Measurements from ENCODE around the gene NUP210.

GRCh38 chr3:13308380-13308801, 111.7 kb downstream of the NUP210 start:
- TF ChIP-seq, protein P1, sequence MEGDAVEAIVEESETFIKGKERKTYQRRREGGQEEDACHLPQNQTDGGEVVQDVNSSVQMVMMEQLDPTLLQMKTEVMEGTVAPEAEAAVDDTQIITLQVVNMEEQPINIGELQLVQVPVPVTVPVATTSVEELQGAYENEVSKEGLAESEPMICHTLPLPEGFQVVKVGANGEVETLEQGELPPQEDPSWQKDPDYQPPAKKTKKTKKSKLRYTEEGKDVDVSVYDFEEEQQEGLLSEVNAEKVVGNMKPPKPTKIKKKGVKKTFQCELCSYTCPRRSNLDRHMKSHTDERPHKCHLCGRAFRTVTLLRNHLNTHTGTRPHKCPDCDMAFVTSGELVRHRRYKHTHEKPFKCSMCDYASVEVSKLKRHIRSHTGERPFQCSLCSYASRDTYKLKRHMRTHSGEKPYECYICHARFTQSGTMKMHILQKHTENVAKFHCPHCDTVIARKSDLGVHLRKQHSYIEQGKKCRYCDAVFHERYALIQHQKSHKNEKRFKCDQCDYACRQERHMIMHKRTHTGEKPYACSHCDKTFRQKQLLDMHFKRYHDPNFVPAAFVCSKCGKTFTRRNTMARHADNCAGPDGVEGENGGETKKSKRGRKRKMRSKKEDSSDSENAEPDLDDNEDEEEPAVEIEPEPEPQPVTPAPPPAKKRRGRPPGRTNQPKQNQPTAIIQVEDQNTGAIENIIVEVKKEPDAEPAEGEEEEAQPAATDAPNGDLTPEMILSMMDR (IDR thresholded peaks at IDR 0.05; ENCODE audit: poor library complexity), result peak; percentile 21
- TF ChIP-seq EZH2phosphoT487 (IDR thresholded peaks at IDR 0.05; ENCODE audit: low read depth, severe bottlenecking, unreplicated experiment), result no peak
